NCI-H526 (cell line): Measurements from ENCODE around the gene MRPS17.

Experiments used
- DNase-seq, 2 experiments: peaks; one replicate each; lab custom pipeline; 2025; lab: John Stamatoyannopoulos, UW

The MRPS17 gene

DNA sequence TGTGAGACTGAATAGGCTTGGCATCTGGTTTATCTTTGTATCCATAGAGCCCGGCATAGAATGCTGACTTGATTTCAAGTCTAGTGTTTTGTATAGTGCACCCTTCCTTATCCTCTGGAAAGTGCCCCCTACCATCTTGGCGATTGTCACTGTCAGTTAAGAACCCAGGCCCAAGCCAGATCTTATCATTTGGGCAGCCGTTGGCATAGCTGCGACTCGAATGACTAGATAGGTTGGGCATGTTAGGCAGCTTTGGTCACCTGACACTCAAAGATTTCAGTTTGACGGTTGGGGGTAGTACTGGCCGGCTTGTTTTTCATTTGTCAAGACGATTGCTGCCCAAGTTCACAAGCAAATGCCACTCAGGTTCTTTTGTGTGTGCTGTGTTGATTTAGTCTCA is 19.3 kb downstream of the MRPS17 start:
- peak; percentile 67 to 69 for DNase-seq

GRCh38 chr7:55973747-55974250 is 22.1 kb downstream of the MRPS17 start:
- DNase-seq: no peak

- peak; percentile 84 to 87 for DNase-seq
These were observed 24.4 kb downstream of the MRPS17 start for GRCh38 chr7:55975988-55976633.

DNA sequence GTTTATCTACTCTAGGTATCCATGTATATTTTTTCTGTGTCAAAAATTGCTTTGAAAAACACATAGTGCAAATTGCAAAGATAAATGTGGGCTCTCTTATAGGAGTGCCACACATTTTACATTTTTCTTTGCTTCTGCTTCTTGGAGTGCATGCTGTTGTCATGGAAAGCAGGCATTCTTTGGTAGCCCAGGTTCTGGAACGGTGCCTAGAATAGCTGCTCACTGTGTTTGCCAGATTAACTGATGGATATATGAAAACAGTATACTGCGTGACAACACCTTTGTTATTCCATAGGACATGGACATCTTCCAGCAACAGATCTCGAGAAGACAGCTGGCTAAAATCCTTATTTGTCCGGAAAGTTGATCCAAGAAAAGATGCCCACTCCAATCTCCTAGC is 26.2 kb downstream of the MRPS17 start:
- DNase-seq: no peak

- no peak for DNase-seq
These were observed 28.6 kb downstream of the MRPS17 start for GRCh38 chr7:55980266-55980665.

- DNase-seq: no peak
These were observed 31.9 kb downstream of the MRPS17 start for GRCh38 chr7:55983537-55983936.

DNA sequence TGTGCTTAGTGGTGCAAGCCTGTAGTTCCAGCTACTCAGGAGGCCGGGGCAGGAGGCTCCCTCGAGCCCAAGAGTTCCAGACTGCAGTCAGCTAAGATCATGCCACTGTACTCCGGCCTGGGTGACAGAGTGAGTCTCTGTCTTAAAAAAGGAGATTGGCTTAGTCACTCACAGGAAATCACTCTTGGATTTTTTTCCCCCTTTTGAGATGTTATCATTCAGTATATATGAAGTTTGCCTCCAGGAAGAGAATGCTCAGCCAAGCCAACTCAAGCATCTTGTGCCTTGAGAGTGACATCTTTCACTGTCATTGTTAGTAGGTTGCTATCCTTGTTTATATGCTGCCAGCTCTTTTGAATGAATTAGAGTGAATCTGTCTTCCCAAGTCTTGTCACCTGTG is 40.7 kb downstream of the MRPS17 start:
- no peak for DNase-seq

DNA sequence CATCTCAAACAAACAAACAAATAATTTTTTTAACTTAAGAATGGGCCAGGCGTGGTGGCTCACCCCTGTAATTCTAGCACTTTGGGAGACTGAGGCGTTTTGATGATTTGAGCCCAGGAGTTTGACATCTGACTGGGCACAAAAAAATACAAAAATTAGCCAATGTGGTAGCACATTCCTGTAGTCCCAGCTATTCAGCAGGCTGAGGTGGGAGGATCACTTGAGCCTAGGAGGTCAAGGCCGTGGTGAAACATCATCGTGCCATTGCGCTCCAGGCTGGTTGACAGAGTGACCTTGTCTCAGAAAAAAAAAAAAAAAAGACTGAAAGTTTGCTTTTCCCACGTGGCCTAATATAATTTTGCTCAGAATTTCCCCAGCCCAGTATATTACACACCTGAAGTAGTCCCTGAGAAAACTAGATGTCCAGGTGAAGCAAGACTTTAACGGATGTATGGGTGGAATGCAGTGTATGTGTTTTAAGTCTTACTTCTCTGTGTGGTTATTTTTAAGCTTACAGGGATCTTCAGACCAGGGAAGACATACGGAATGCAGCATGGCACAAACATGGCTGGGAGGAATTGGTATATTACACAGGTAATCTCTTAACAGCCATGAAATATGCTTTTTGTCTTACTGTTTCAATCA is 45.3 kb downstream of the MRPS17 start:
- DNase-seq: no peak

GRCh38 chr7:56003749-56004148 is 52.1 kb downstream of the MRPS17 start:
- DNase-seq: no peak
